SK-N-SH (cell line): ENCODE results near the gene CFI. TPM values are rescaled to one million over a fixed set of nuclear protein-coding genes. Genes with fewer than 3 reads are reported as not detected.

Experiments
- CTCF ChIA-PET: fragments of 300-600, 350-600 bp; formaldehyde crosslinking; extraction: SDS; loops from one replicate; lab custom pipeline; 2021; lab: Yijun Ruan, JAX
- POLR2A ChIA-PET: fragments of 350-600 bp; sonication (Branson Sonifier 250); formaldehyde crosslinking; extraction: SDS; loops from one replicate; lab custom pipeline; 2020; ENCODE audit warnings: antibody characterized with exemption, inconsistent platforms; lab: Yijun Ruan, JAX
- DNase-seq: peaks from one replicate; pipeline ENCODE4 v3.0.0; 2012
- H2AFZ ChIP-seq: fragments of 200-600 bp; sonication (generic); 2 replicates; pipeline ENCODE4 v1.8.1; 2016; ENCODE audit warnings: antibody characterized with exemption, mild to moderate bottlenecking, low read depth
- H3F3A ChIP-seq: fragments of 200-600 bp; sonication (generic); replicated peaks from 2 replicates; pipeline ENCODE3; 2016; ENCODE audit warnings: antibody characterized with exemption, mild to moderate bottlenecking; ENCODE audit not compliant: insufficient read depth
- H3K27ac ChIP-seq, 2 experiments: fragments of 200-500 bp in 1 of 2; fragments of 200-600 bp in 1 of 2; sonication (Bioruptor generic) in 1 of 2; sonication (generic), shearing (Covaris generic) in 1 of 2; 2 replicates each; pipeline versions ENCODE4 v1.5.1 to v1.6.1; 2014 to 2016; ENCODE audit warnings: low read depth in 2 of 2, inconsistent platforms in 1 of 2, low read length in 1 of 2, mild to moderate bottlenecking in 1 of 2, mixed read lengths in 1 of 2
- H3K27me3 ChIP-seq: fragments of 200-600 bp; sonication (generic), shearing (Covaris generic); 2 replicates; pipeline ENCODE4 v1.6.1; 2016; ENCODE audit warnings: mixed run types; ENCODE audit not compliant: insufficient read depth
- H3K36me3 ChIP-seq, 2 experiments: fragments of 200-500 bp in 1 of 2; fragments of 200-600 bp in 1 of 2; sonication (Bioruptor generic) in 1 of 2; sonication (generic) in 1 of 2; replicated peaks in 1 of 2; 2 replicates each; pipeline versions ENCODE3 to v1.5.1; 2014 to 2016; ENCODE audit warnings: low read length in 1 of 2, mild to moderate bottlenecking in 1 of 2; ENCODE audit not compliant: insufficient read depth in 2 of 2, control insufficient read depth in 1 of 2
- H3K4me1 ChIP-seq, 2 experiments: fragments of 200-500 bp in 1 of 2; fragments of 200-600 bp in 1 of 2; sonication (Bioruptor generic) in 1 of 2; sonication (generic), shearing (Covaris generic) in 1 of 2; 2 replicates each; pipeline versions ENCODE4 v1.5.1 to v1.6.1; 2014 to 2016; ENCODE audit warnings: low read depth in 1 of 2, low read length in 1 of 2, mixed run types in 1 of 2; ENCODE audit not compliant: insufficient read depth in 2 of 2, control insufficient read depth in 1 of 2
- H3K4me2 ChIP-seq: fragments of 200-600 bp; sonication (generic), shearing (Covaris generic); 2 replicates; pipeline ENCODE4 v1.6.1; 2017; ENCODE audit warnings: mixed run types
- H3K4me3 ChIP-seq, 2 experiments: fragments of 200-500 bp in 1 of 2; fragments of 200-600 bp in 1 of 2; sonication (Bioruptor generic) in 1 of 2; sonication (generic), shearing (Covaris generic) in 1 of 2; 2 replicates each; pipeline versions ENCODE4 v1.5.1 to v1.8.1; 2014 to 2016; ENCODE audit warnings: low read depth in 2 of 2, inconsistent platforms in 1 of 2, low read length in 1 of 2, mild to moderate bottlenecking in 1 of 2, mixed read lengths in 1 of 2, moderate library complexity in 1 of 2
- H3K79me2 ChIP-seq: fragments of 200-600 bp; sonication (generic); 2 replicates; pipeline ENCODE4 v1.8.1; 2017; ENCODE audit warnings: mild to moderate bottlenecking; ENCODE audit not compliant: insufficient read depth
- H3K9ac ChIP-seq: fragments of 200-600 bp; sonication (generic); 2 replicates; pipeline ENCODE4 v1.6.1; 2017; ENCODE audit warnings: mixed run types
- H3K9me2 ChIP-seq: fragments of 200-600 bp; sonication (generic); 2 replicates; pipeline ENCODE4 v1.6.1; 2017; ENCODE audit warnings: mixed run types
- H3K9me3 ChIP-seq: fragments of 200-600 bp; sonication (generic); 2 replicates; pipeline ENCODE4 v1.6.1; 2017; ENCODE audit warnings: mixed run types, mild to moderate bottlenecking, moderate library complexity
- H4K20me1 ChIP-seq: fragments of 200-600 bp; sonication (generic); 2 replicates; pipeline ENCODE4 v1.6.1; 2017; ENCODE audit warnings: mild to moderate bottlenecking, mixed run types; ENCODE audit not compliant: insufficient read depth
- EP300 ChIP-seq, 2 experiments: IDR thresholded peaks; 2 replicates each; pipeline versions ENCODE4 v1.4.0 to v1.6.1; 2012; ENCODE audit warnings: borderline replicate concordance in 1 of 2, low read depth in 1 of 2, low read length in 1 of 2
- FOSL2 ChIP-seq: IDR thresholded peaks from 2 replicates; pipeline ENCODE4 v1.4.0; 2012; ENCODE audit warnings: low read depth, mild to moderate bottlenecking, moderate library complexity, borderline replicate concordance
- FOXJ3 ChIP-seq: sonication (generic); formaldehyde crosslinking; IDR thresholded peaks from 2 replicates; pipeline ENCODE4 v1.5.1; 2020; ENCODE audit warnings: mild to moderate bottlenecking, missing genetic modification reagents
- FOXM1 ChIP-seq: IDR thresholded peaks from 2 replicates; pipeline ENCODE4 v1.4.0; 2012; ENCODE audit warnings: low read depth, mild to moderate bottlenecking
- IRF3 ChIP-seq: fragments of 150-350 bp; IDR thresholded peaks from 2 replicates; pipeline ENCODE4 v1.6.1; 2016; ENCODE audit warnings: mild to moderate bottlenecking, low read depth, low read length
- JUND ChIP-seq: IDR thresholded peaks from 2 replicates; pipeline ENCODE4 v1.4.0; 2012
- NFIC ChIP-seq: IDR thresholded peaks from 2 replicates; pipeline ENCODE4 v1.4.0; 2012; ENCODE audit warnings: borderline replicate concordance
- NRF1 ChIP-seq: IDR thresholded peaks from 2 replicates; pipeline ENCODE4 v1.6.1; 2012; ENCODE audit warnings: low read depth, mild to moderate bottlenecking, low read length
- PBX3 ChIP-seq: IDR thresholded peaks from 2 replicates; pipeline ENCODE4; 2012
- POLR2AphosphoS5 ChIP-seq: IDR thresholded peaks from 2 replicates; pipeline ENCODE4 v1.6.1; 2012; ENCODE audit warnings: low read depth, low read length
- RAD21 ChIP-seq: IDR thresholded peaks from 2 replicates; pipeline ENCODE4 v1.6.1; 2012; ENCODE audit warnings: mild to moderate bottlenecking, low read length
- REST ChIP-seq: IDR thresholded peaks from 2 replicates; pipeline ENCODE4 v1.6.1; 2012; ENCODE audit warnings: mild to moderate bottlenecking, low read depth, low read length, moderate library complexity
- SIN3A ChIP-seq: IDR thresholded peaks from 2 replicates; pipeline ENCODE4 v1.6.1; 2012; ENCODE audit warnings: low read depth, mild to moderate bottlenecking, low read length, moderate library complexity, borderline replicate concordance
- TAF1 ChIP-seq: IDR thresholded peaks from 2 replicates; pipeline ENCODE4 v1.6.1; 2012; ENCODE audit warnings: low read depth, mild to moderate bottlenecking, low read length, moderate library complexity, borderline replicate concordance
- YY1 ChIP-seq: IDR thresholded peaks from 2 replicates; pipeline ENCODE4 v1.4.0; 2012; ENCODE audit warnings: low read depth, mild to moderate bottlenecking
- WGBS: methylation state at CpG from one replicate; pipeline ENCODE4 v1.1.6; 2017; ENCODE audit warnings: low lambda C conversion rate; 5-methylcytosine and 5-hydroxymethylcytosine counted together
- polyA plus RNA-seq, 3 experiments: library from polyadenylated mRNA; depleted of rRNA; stranded (reverse); fragments of >200 nt; gene quantifications; 2 replicates each; pipeline ENCODE4 v1.2.3, GENCODE V29; 2012

CFI gene
- polyA plus RNA-seq, 1 of the 3 experiments (the other 2 are of a cell fraction): 19.6 TPM

GRCh38 chr4:109721033-109721432 is 80.8 kb downstream of the CFI start (continued):
- TF ChIP-seq REST: no peak
- no peak for TF ChIP-seq SIN3A
- peak; percentile 53; the same call in 1 of the 2 replicates for TF ChIP-seq FOSL2
- no peak for TF ChIP-seq NFIC
- no peak for TF ChIP-seq FOXM1
- TF ChIP-seq, all 33 proteins: peak for 2

- POLR2A ChIA-PET: no interaction called here
- H3K9me2 ChIP-seq: no peaks in the 10 kb centered on the region
- 98% methylated on average over 4 of the region's 4 CpGs for WGBS
- no peak overlapping the region for H3K4me2 ChIP-seq
- CTCF ChIA-PET: no interaction called here
- H3K79me2 ChIP-seq: no peaks in the 10 kb centered on the region
- no peak for TF ChIP-seq FOSL2
- TF ChIP-seq JUND: no peak
- no peak for TF ChIP-seq POLR2AphosphoS5
- TF ChIP-seq FOXJ3 (CRISPR knock-in tag): no peak
- no peak for TF ChIP-seq RAD21
- H4K20me1 ChIP-seq: no peaks in the 10 kb centered on the region
- no peaks in the 10 kb centered on the region for H3K4me1 ChIP-seq
- H3K36me3 ChIP-seq: peaks cover 6 to 16% of the 10 kb centered on the region in 2 experiments
- no peaks in the 10 kb centered on the region for H3F3A ChIP-seq
- no peaks in the 10 kb centered on the region for H3K27me3 ChIP-seq
- no peak overlapping the region for H2AFZ ChIP-seq
- no peak overlapping the region for H3K4me3 ChIP-seq
- no peaks in the 10 kb centered on the region for H3K9me3 ChIP-seq
- no peak overlapping the region for H3K27ac ChIP-seq
- DNase-seq: no peak
- no peak overlapping the region for H3K9ac ChIP-seq
These were observed 82.2 kb downstream of the CFI start for GRCh38 chr4:109719604-109720003.

GRCh38 chr4:109718759-109719158 is 83.0 kb downstream of the CFI start:
- Histone ChIP-seq H3K4me3 (no peak overlapping the region), H3K36me3 (peaks cover 6 to 21% of the 10 kb centered on the region in 2 experiments), H3F3A (no peaks in the 10 kb centered on the region)
- WGBS: 96% methylated on average over 1 of the region's 1 CpG
- POLR2A ChIA-PET: no interaction called here
- no peak for TF ChIP-seq IRF3
- TF ChIP-seq EP300 (IDR thresholded peaks at IDR 0.05; ENCODE audit: borderline replicate concordance in 1 of 2, low read depth in 1 of 2, low read length in 1 of 2): no peak
- TF ChIP-seq RAD21: no peak
- no peak for TF ChIP-seq YY1
- TF ChIP-seq PBX3: no peak
- TF ChIP-seq NRF1: no peak
- no peak for TF ChIP-seq FOXJ3 (CRISPR knock-in tag)
- no peak for TF ChIP-seq TAF1
- TF ChIP-seq, all 33 proteins: peak for 0
- Histone ChIP-seq H3K4me1 (no peaks in the 10 kb centered on the region), H4K20me1 (no peaks in the 10 kb centered on the region), H3K9me2 (no peaks in the 10 kb centered on the region), H3K9me3 (no peaks in the 10 kb centered on the region), H2AFZ (no peak overlapping the region), H3K4me2 (no peak overlapping the region), H3K27ac (no peak overlapping the region), H3K9ac (no peak overlapping the region), H3K79me2 (no peaks in the 10 kb centered on the region), H3K27me3 (no peaks in the 10 kb centered on the region)
- DNase-seq: no peak
- CTCF ChIA-PET: no interaction called here
